Measurements from ENCODE around the gene TCF7.

TCF7 gene

DNA sequence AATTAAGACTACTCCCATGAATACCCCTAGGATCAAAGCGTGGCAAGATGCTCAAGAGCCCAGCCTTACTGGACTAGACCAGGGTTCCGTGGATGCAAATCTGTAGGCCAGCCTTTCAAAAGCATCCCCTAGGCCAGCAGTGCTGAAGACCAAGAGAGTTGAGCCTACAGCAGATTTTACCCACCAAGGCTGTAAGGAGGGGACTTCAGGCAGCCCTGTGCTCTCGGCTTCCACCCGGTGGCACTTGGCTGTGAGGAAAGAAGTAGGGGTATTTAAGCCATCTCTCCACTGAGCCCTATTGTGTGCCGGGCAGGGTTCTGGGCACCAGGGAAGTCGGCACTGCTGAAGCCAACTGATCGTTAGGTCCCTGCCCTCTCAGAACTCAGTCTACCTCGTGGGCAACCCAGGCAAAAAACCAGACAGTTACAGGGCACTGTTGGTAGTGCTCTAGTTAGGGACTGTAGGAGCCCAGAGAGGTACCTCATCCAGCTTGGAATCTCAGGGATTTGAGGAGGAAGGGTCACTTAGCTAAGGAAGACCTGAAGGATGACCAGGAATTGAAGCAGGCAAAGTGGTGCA, 25.5 kb downstream of the TCF7 start:
- no peak overlapping the region for H3K27ac ChIP-seq
- no peak overlapping the region for H3K4me3 ChIP-seq
- peak in 1 of 2 donors; percentile 5 for DNase-seq
- peaks cover 5 to 79% (median 56%) of the 10 kb centered on the region in 3 donors for H3K36me3 ChIP-seq
- H3K27me3 ChIP-seq, result no peaks in the 10 kb centered on the region
- intact Hi-C loops (cut with DNase I; ENCODE audit: low total_unique reads), result no loop called here
- TF ChIP-seq CTCF (IDR thresholded peaks at IDR 0.05), result no peak
- no peaks in the 10 kb centered on the region for H3K9me3 ChIP-seq
- H3K4me1 ChIP-seq, result peaks cover 0 to 24% (median 0%) of the 10 kb centered on the region in 4 donors

GRCh38 chr5:134140530-134141201, 26.2 kb downstream of the TCF7 start:
- no peaks in the 10 kb centered on the region for H3K27me3 ChIP-seq
- DNase-seq, result peak; percentile 48 to 73
- TF ChIP-seq CTCF (IDR thresholded peaks at IDR 0.05), result peak; percentile 65 to 66
- H3K4me1 ChIP-seq, result peaks cover 0 to 27% (median 0%) of the 10 kb centered on the region in 4 donors
- no peak overlapping the region for H3K27ac ChIP-seq
- peaks cover 5 to 84% (median 56%) of the 10 kb centered on the region in 3 donors for H3K36me3 ChIP-seq
- no peaks in the 10 kb centered on the region for H3K9me3 ChIP-seq
- intact Hi-C loops (cut with DNase I; ENCODE audit: low total_unique reads), result no loop called here
- no peak overlapping the region for H3K4me3 ChIP-seq

DNA sequence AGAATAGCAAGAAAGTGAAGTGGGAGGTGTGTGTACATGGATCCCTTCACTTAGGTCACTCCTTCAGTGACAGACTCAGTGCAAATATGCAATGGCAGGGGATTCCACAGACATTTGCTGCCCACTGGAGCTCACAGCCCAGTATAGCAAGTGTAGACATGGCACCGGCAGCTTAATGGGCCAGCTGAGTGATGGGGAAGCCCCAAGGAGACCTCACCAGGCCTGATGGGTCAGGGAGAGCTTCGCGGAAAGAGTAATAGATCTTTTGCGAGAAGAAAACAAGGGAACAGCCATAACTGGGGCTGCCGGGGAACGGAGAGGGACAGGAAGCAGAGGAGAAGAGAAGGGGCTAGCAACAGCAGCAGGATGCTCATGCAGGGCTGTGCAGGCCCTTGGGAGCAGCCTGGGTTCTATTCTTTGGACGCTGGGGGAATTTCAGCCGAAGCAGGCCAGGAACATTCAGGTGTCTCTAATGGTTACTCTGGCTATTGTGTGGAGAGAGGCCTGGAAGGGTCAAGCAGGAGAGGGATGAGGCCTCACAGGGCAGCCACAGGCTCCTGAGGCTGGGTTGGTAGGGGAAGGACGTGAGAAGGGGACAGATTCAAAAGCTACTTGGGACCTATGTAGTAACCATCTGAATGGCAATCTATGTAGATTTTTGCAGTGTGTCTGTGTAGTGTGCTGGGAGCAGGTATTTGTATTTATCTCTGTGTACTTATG, 27.0 kb downstream of the TCF7 start:
- Histone ChIP-seq H3K27ac (no peak overlapping the region), H3K27me3 (no peaks in the 10 kb centered on the region), H3K9me3 (no peaks in the 10 kb centered on the region), H3K36me3 (peaks cover 5 to 84% (median 57%) of the 10 kb centered on the region in 3 donors), H3K4me3 (no peak overlapping the region), H3K4me1 (peaks cover 0 to 35% (median 0%) of the 10 kb centered on the region in 4 donors)
- intact Hi-C loops (cut with DNase I; ENCODE audit: low total_unique reads), result no loop called here
- no peak for DNase-seq
- TF ChIP-seq CTCF (IDR thresholded peaks at IDR 0.05), result no peak

DNA sequence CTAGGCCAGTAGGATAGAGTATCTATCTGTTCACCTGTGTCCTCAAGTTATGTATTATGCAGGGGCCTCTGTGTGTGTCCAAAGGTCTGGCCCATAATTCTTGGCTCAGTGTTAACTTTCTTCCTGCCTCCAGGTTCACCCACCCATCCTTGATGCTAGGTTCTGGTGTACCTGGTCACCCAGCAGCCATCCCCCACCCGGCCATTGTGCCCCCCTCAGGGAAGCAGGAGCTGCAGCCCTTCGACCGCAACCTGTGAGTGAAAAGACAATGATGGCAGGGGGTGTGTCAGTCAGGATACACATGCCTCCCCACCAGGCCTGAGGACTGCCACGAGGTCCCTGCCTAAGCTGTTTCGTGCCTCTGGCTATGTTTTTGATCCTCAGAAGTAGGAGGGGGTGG, 27.6 kb downstream of the TCF7 start:
- H3K9me3 ChIP-seq, result no peaks in the 10 kb centered on the region
- no peak overlapping the region for H3K27ac ChIP-seq
- peaks cover 0 to 81% (median 51%) of the 10 kb centered on the region in 3 donors for H3K36me3 ChIP-seq
- H3K4me1 ChIP-seq, result peaks cover 0 to 38% (median 0%) of the 10 kb centered on the region in 4 donors
- no peak for TF ChIP-seq CTCF (IDR thresholded peaks at IDR 0.05)
- peak in 1 of 2 donors; percentile 62 for DNase-seq
- no peak overlapping the region for H3K4me3 ChIP-seq
- intact Hi-C loops (cut with DNase I; ENCODE audit: low total_unique reads), result no loop called here
- no peaks in the 10 kb centered on the region for H3K27me3 ChIP-seq

- peak in 1 of 2 donors; percentile 52 for DNase-seq
- no peak for TF ChIP-seq CTCF (IDR thresholded peaks at IDR 0.05)
- Histone ChIP-seq H3K4me3 (no peak overlapping the region), H3K9me3 (no peaks in the 10 kb centered on the region), H3K4me1 (peaks cover 0 to 40% (median 0%) of the 10 kb centered on the region in 4 donors), H3K27ac (no peak overlapping the region), H3K27me3 (no peaks in the 10 kb centered on the region), H3K36me3 (peaks cover 0 to 85% (median 50%) of the 10 kb centered on the region in 3 donors)
- intact Hi-C loops (cut with DNase I; ENCODE audit: low total_unique reads), result no loop called here
Measured at GRCh38 chr5:134142806-134143205, 28.3 kb downstream of the TCF7 start.

All from tibial artery (tissue), 4 donors.